Lung (tissue), 12 donors: ENCODE measurements around the gene DR1. TPM values are rescaled to one million over a fixed set of nuclear protein-coding genes. Genes with fewer than 3 reads are reported as not detected.
"Not testable (repeated sequence)": the region's sequence is repeated elsewhere in the genome, so short reads cannot be mapped to it uniquely, and the experiment has no call there.

ENCODE experiments used
- ATAC-seq: fragments of 200-7000 bp; cut with Tn5 transposase; one replicate; pipeline ENCODE4 v1.9.1; 2020; ENCODE audit warnings: moderate number of reproducible peaks; ENCODE audit not compliant: insufficient read depth, low FRiP score
- DNase-seq, 3 donors: peaks; one replicate each; pipeline ENCODE4 v3.0.0-alpha.2; 2013 to 2017
- H3K27ac ChIP-seq, 2 donors: one replicate each; pipeline ENCODE4 v1.5.1; 2013; ENCODE audit warnings: mild to moderate bottlenecking in 2 of 2, moderate library complexity in 2 of 2, control low read depth in 1 of 2, inconsistent platforms in 1 of 2, low read depth in 1 of 2, low read length in 1 of 2
- H3K27me3 ChIP-seq, 3 donors: one replicate each; pipeline ENCODE4 v1.5.1; 2013; ENCODE audit warnings: low read length in 2 of 3; ENCODE audit not compliant: control insufficient read depth in 3 of 3, insufficient read depth in 3 of 3
- H3K36me3 ChIP-seq, 4 donors: one replicate each; pipeline ENCODE4 v1.5.1; 2013; ENCODE audit warnings: low read length in 4 of 4, mild to moderate bottlenecking in 1 of 4, moderate library complexity in 1 of 4; ENCODE audit not compliant: control insufficient read depth in 4 of 4, insufficient read depth in 4 of 4
- H3K4me1 ChIP-seq, 5 donors: one replicate each; pipeline ENCODE4 v1.5.1; 2013; ENCODE audit warnings: low read length in 5 of 5, mild to moderate bottlenecking in 2 of 5, moderate library complexity in 1 of 5; ENCODE audit not compliant: control insufficient read depth in 5 of 5, insufficient read depth in 5 of 5
- H3K4me3 ChIP-seq: one replicate; pipeline ENCODE4 v1.5.1; 2013; ENCODE audit warnings: mild to moderate bottlenecking, control low read depth, moderate library complexity
- H3K9ac ChIP-seq, 2 donors: one replicate each; pipeline ENCODE4 v1.5.1; 2013; ENCODE audit warnings: low read length in 2 of 2, control low read depth in 1 of 2; ENCODE audit not compliant: insufficient read depth in 1 of 2
- H3K9me3 ChIP-seq, 4 donors: one replicate each; pipeline ENCODE4 v1.5.1; 2013; ENCODE audit warnings: low read length in 3 of 4, mild to moderate bottlenecking in 1 of 4, moderate library complexity in 1 of 4; ENCODE audit not compliant: control insufficient read depth in 4 of 4, insufficient read depth in 3 of 4
- whole genome bisulfite sequencing, 2 donors: extraction: QIAGEN DNeasy Blood & Tissue Kit; methylation state at CpG; one replicate each; pipeline ENCODE4 v1.1.7; 2013; 5-methylcytosine and 5-hydroxymethylcytosine counted together
- polyA plus RNA-seq, 2 donors: library from polyadenylated mRNA; stranded (reverse); fragments of 200-250 nt; gene quantifications; one replicate each; pipeline ENCODE4 v1.2.1, GENCODE V29; 2013
- total RNA-seq, 2 donors: library from RNA; depleted of rRNA in 1 of 2; stranded (reverse); fragments of >200 nt in 1 of 2; gene quantifications; one replicate each; pipeline ENCODE4 v1.2.1, GENCODE V29; 2014 to 2021
- TF ChIP-seq, protein P1 (sequence below): IDR thresholded peaks from 2 replicates; pipeline ENCODE4 v1.5.1; 2012; ENCODE audit warnings: mild to moderate bottlenecking; ENCODE audit errors: control extremely low read depth, extremely low read depth
- donor health status: control.
- donor health status: control.
- donor health status: Bipolar disorder and iron deficiency.
- donor health status: healthy.
- donor health status: DM: yes; HTN: yes; CAD: no.

DR1 gene
- total and polyA plus RNA-seq, 4 donors = 10.5 to 59.5 (median 34.4) TPM

- Histone ChIP-seq H3K9ac (peak overlapping the region in 1 of 2 donors; percentile 61), H3K4me1 (peaks cover 1 to 37% (median 6%) of the 10 kb centered on the region in 5 donors), H3K9me3 (no peaks in the 10 kb centered on the region), H3K36me3 (peaks cover 0 to 8% (median 5%) of the 10 kb centered on the region in 4 donors), H3K27me3 (no peaks in the 10 kb centered on the region), H3K27ac (no peak overlapping the region), H3K4me3 (no peak overlapping the region)
- WGBS, 2 donors = 51 to 68% methylated on average over 7 of the region's 7 CpGs
- TF ChIP-seq, protein P1, sequence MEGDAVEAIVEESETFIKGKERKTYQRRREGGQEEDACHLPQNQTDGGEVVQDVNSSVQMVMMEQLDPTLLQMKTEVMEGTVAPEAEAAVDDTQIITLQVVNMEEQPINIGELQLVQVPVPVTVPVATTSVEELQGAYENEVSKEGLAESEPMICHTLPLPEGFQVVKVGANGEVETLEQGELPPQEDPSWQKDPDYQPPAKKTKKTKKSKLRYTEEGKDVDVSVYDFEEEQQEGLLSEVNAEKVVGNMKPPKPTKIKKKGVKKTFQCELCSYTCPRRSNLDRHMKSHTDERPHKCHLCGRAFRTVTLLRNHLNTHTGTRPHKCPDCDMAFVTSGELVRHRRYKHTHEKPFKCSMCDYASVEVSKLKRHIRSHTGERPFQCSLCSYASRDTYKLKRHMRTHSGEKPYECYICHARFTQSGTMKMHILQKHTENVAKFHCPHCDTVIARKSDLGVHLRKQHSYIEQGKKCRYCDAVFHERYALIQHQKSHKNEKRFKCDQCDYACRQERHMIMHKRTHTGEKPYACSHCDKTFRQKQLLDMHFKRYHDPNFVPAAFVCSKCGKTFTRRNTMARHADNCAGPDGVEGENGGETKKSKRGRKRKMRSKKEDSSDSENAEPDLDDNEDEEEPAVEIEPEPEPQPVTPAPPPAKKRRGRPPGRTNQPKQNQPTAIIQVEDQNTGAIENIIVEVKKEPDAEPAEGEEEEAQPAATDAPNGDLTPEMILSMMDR = no peak
- peak in 2 of 3 donors; percentile 32 to 35 for DNase-seq
- ATAC-seq = no peak
Observed at GRCh38 chr1:93349231-93350135, 3.8 kb downstream of the DR1 start.

DNA sequence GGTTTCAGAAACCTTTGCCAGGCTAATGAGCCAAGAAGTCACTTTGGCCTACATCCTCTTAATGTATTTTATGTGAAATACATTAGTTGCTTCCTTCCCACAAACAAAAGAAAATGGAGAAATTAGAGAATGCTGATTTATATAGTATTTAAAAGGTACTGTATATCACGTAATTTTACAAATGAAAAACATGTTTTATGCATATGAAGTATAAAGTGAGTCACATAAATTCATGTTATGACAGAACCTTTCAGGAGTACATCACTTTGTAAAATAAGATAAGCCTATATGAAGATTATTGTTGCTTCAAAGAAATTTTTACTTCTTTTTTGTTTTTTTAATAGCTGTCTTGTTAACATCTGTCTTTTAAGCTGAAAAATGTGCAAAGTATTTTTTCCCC lies 4.6 kb downstream of the DR1 start:
- DNase-seq (no peak), ATAC-seq (no peak)
- WGBS, 2 donors = 90 to 97% methylated on average over 1 of the region's 1 CpG
- Histone ChIP-seq H3K9ac (no peak overlapping the region), H3K36me3 (peaks cover 0 to 15% (median 7%) of the 10 kb centered on the region in 4 donors), H3K4me1 (peaks cover 0 to 37% (median 6%) of the 10 kb centered on the region in 5 donors), H3K27me3 (no peaks in the 10 kb centered on the region), H3K27ac (no peak overlapping the region), H3K4me3 (no peak overlapping the region), H3K9me3 (no peaks in the 10 kb centered on the region)
- TF ChIP-seq, protein P1 = no peak

GRCh38 chr1:93350875-93351274 lies 5.2 kb downstream of the DR1 start:
- Histone ChIP-seq H3K4me1 (peaks cover 0 to 37% (median 6%) of the 10 kb centered on the region in 5 donors), H3K4me3 (no peak overlapping the region), H3K27ac (no peak overlapping the region), H3K36me3 (peaks cover 0 to 20% (median 7%) of the 10 kb centered on the region in 4 donors), H3K27me3 (no peaks in the 10 kb centered on the region), H3K9me3 (no peaks in the 10 kb centered on the region), H3K9ac (no peak overlapping the region)
- ATAC-seq (no peak), DNase-seq (no peak)
- TF ChIP-seq, protein P1 = no peak
- WGBS, 2 donors = 73 to 89% methylated on average over 1 of the region's 1 CpG

GRCh38 chr1:93351346-93351745 lies 5.6 kb downstream of the DR1 start:
- H3K36me3 ChIP-seq = peaks cover 0 to 23% (median 7%) of the 10 kb centered on the region in 4 donors
- H3K9me3 ChIP-seq, DNase-seq, ATAC-seq, H3K4me3 ChIP-seq, H3K9ac ChIP-seq, H3K27ac ChIP-seq, H3K27me3 ChIP-seq: not testable (repeated sequence)
- 81 to 85% methylated on average over 7 of the region's 7 CpGs for WGBS, 2 donors
- peaks cover 0 to 37% (median 6%) of the 10 kb centered on the region in 5 donors for H3K4me1 ChIP-seq
